HG02885 (cell line): ENCODE measurements around the gene FHOD3.
"Not testable (repeated sequence)": the region's sequence is repeated elsewhere in the genome, so short reads cannot be mapped to it uniquely, and the experiment has no call there.

ENCODE experiments used
- ATAC-seq: cut with Tn5 transposase; IDR thresholded peaks from one replicate; pipeline ENCODE4 v1.9.1; 2021; ENCODE audit warnings: mild to moderate bottlenecking; ENCODE audit not compliant: unreplicated experiment, poor library complexity

FHOD3 gene

DNA sequence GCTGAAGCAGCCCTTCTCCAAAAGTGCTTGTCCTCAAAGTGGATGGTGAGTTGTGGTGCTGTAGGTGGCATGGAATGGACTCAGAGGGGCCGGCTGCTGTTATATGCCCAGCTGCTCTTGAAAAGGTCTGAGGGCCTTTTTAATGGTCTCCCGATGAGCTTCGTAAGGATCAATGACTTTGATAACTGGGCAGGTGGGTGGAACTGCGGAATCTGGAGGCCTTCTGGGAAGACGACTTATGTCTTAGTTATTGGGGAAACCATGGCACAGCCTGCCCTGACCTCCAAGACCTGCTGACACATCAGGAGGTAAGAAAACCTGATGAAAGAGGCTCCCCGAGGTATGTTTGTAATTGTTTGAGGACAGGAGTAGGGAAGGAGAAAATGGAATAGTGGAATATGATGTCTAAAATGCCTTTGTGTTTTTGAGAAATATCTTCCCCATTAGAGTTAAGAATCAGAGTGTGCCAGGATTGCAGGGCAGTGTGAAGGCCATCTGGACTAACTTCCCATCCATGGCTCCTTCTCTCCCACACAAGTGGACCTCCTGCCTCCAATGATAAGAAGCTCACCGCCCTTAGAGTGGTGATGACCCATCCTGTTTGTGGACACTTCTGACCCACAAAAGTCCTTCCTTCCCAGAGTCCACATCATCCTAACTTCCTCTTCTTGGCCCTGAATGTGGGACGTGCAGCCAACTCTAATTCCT lies 236.1 kb downstream of the FHOD3 start:
- no peak for ATAC-seq

DNA sequence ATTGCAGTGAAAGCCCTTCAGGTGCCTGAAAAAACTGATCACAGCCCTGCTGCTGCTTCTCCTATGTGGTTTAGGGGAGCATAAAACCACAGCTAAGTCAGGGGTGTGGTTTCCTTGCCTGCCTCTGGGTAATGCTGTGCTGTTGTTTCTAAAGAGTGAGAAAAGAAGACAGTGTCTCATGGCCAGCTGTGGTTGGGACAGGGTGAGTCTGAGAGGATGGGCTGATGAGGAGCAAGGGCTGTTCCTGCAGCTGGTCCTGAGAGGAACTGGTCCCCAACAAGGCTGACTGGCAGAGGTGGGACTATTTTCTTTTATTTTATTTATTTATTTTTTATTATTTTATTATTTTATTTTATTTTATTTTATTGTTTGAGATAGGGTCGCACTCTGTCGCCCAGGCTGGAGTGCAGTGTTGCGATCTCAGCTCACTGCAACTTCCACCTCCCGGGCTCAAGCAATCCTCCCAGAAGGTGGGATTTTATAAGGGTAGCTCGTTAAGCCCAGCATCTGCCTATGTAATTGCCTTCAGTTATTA lies 236.7 kb downstream of the FHOD3 start:
- peak; percentile 68 for ATAC-seq

DNA sequence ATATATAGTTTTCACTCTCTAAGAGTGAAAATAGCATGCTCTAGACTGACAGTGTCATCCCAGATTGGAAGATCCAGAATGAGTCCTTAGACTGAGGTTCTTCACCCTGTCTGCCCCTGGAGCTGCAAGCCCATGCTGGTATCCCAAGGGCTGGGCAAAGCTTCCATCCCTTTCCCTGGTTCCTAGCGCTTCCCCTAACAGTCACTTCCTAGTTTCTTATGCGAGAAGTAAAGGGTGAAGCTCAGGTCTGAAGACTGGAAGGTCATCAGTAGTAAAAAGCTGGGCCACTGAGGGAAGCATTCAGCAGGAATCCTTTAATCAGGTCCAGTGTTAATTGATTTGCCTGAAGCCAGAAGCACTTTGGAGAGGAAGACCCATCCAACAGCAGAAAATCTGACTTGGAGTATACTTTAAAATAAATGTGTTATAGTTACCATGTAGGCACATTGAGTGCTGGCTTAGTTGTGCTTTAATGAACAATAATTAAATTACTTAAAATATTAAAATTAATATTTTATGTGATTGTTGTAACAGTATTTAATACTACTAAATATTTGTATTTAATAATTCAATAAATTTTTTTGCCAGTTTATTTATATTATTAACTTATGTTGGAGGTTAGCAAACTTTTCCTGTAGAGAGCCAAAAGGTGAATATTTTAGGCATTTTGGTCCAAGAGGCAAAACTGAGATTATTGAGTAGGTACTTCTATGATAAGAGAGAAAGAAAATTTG lies 237.9 kb downstream of the FHOD3 start:
- ATAC-seq = no peak

DNA sequence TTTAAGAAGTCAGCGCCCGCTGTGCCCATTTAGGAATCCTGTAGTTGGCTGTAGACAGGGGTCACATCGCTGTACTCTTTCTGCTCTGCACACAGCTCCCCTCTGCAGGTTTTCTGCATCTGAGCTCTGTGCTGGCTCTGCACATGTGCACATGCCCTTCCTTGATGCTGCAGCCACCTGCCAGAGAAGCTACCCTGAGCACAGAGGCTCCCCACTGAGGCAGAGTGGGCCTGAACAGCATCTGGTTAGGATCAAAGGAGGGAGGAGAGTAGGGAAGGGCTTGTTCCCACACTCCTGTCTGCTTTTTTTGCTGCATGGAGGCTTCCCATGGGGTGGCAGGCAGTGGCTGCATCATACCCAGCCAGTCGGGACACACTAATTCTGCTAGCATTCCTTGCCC lies 238.9 kb downstream of the FHOD3 start:
- no peak for ATAC-seq

DNA sequence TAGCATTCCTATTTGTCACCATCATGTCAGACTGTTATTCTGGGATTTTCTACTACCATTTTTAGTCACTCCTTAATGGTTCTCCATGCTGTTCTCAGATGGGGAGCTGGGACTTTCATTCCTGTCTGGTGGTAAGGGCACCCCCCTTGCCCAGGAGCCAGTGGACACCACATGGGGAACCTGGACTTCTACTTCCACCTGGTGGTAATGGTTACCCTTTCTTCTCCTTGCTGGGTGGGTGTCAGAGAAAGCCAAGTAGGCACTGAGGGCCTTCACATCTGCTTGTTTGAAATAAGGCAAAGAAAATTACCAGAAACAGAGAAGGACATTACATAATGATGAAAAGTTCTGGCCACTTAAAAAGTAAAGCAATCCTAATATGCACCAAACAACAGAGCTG lies 239.8 kb downstream of the FHOD3 start:
- ATAC-seq = no peak

DNA sequence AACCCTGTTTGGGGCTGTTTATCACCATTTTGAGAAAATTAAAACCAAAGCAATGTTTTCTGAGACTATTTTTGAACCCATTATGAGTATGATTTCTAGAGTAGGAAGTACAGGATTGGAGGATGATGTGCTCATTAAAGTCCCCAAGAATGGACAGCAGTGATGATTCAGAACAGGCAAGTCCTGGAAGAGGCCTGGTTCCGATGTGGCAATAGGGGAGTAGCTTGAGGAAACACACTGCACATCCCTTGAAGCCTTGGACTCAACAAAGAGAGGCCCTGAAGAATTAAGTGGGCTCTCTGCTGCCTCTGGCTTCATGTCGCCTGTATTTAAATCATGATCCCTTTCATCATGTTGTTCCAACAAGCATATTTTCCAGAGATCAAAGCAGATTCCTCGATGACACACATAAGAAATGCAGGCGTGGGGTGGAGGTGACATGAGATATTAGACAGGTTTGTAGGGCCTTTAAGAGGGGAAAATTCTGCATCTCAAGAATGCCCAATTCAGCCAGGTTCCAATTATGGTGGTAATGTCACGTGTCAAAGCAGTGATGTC lies 242.2 kb downstream of the FHOD3 start:
- no peak for ATAC-seq

DNA sequence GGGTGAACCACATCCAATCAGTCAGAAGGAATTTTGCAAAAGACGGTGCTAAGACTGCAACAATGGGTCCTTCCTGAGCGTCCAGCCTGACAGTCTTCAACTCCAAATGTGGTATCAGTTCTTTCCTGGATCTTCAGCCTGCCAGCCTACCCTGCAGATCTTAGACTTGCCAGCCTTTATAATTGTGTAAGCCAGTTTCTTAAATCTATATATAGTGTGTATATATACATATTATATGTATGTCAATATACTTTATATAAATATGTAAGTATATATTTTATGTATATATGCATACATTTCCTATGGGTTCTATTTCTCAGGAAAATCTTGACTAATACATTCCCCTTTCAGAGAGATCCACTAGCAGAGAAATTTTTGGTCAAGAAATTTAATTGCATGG lies 245.5 kb downstream of the FHOD3 start:
- no peak for ATAC-seq

DNA sequence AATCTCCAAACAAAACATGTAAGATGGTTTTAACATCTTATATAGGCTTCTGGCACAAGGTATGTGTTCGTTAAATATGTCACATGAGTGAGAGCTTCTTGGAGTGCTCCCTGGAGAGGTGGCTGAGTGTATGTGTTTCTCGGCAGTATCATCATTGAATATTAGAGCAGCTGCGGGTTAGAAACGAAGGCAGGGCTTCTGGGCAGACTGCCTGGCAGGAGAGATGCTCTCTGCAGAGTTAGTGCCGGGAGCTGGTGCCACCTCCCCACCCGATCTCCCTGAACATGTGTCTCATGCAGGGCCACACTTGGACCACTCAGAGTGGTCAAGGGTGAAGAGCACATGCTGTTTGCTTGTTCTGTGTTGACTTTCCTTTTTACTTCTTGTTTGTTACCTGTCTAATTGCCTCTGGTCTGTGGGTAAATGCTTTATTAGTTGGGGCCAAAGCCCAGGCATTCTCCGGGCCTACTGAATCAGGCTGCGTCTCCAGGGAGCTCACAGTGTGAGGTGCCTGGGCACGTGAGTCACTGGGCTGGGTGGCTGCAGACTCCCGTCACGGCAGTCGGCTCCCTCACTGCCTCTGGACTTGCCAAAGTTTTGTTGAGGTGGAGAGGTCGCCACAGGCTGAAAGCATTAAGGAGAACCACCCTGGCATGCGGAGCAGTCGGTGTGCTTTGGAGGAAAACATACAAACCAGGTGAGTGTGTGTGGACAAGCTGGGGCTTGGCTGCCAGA lies 246.6 kb downstream of the FHOD3 start:
- ATAC-seq = no peak

DNA sequence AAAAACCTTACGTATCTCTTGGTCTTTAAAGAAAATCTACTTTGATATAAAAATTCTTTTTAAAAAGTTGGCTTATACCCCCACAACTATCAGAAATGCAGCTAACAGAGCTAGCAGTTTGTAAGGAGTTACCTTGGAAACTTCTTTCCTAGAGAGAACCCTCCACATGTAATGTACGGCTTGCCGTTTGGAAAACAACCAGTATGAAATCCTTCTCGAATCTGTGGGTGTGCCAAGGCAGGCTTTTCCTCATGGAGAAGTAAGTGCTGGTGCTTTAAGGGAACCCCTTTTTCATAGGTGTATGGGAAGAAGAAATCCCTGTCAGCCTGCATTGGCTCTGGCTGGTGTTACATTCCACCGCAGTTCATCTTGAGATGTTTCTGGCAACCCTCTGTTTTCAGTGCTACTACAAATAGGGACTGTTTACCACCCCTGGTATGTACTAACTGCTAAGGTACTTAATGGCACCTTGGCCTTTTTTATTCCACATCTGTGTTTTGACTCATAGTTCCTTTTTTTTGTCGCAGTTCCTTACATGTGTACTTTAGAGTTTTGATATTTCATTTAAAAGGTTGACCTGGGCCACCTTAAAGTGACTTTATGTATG lies 248.4 kb downstream of the FHOD3 start:
- ATAC-seq = no peak

DNA sequence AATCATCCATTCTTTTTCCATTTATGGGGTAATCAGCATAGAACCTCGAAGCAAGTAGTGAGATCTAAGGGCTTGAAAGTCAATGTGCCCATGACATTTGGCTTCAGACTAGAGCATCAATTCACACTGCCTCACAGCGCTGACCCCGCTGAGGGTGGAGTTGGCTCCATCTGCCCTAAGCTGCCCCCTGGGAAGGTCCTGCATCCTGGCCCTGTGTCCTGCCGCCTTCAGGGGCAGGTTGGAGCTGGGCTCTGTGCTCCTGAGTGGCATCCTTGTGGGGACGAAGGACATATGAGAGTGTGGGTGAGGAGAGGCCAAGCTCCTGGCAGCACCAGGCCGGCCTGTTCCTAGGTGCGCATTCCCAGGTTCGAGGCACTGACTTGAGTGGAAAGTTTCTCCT lies 249.4 kb downstream of the FHOD3 start:
- ATAC-seq = no peak

DNA sequence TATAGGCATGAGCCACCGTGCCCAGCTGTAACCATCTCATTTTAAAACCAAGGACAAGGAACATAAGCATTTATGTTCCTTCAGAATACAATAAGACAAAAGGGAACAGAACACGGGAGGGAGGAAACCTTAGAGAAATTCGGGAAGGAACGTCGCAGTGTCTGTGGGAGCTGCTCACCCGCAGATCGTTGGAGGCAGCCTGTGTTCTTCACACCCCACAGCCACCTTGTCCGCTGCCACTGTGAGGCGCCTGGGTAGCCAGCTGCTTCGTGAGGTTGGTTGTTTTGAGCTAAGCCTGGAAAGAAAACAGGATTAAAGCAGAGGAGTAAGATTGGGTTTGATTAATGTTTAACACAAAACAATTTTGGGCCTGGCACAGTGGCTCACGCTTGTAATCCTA lies 250.0 kb downstream of the FHOD3 start:
- ATAC-seq = no peak

DNA sequence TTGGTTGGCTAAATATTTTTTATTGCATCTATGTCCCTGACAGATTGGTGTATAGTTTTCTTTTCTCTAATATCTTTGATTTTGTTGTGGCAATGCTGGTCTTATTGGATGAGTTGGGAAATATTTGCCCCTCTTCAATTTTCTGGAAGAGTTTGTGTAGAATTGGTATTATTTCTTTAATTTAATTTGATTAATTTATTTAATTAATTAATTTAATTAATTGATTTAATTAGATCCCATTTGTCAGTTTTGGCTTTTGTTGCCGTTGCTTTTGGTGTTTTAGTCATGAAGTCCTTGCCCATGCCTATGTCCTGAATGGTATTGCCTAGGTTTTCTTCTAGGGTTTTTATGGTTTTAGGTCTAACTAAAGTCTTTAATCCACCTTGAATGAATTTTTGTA lies 253.8 kb downstream of the FHOD3 start:
- ATAC-seq = not testable (repeated sequence)

DNA sequence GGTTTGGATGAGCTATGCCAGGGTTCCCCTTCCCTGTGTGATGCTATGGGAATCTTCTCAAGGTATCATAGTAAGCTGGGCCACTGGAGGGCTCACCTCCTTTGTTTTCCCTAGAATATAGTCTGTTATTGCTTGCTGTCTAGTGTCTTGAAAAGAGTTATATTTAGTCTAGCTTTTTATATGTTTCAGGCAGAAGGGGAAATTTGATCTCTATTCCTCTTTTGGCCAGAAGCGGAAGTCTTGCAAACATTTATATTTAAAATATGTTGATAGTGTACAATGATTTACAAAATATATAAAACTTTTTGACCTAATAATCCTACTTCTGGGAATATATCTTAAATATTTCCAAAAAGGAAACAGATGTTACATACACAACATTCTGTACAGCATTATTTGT lies 260.7 kb downstream of the FHOD3 start:
- no peak for ATAC-seq

DNA sequence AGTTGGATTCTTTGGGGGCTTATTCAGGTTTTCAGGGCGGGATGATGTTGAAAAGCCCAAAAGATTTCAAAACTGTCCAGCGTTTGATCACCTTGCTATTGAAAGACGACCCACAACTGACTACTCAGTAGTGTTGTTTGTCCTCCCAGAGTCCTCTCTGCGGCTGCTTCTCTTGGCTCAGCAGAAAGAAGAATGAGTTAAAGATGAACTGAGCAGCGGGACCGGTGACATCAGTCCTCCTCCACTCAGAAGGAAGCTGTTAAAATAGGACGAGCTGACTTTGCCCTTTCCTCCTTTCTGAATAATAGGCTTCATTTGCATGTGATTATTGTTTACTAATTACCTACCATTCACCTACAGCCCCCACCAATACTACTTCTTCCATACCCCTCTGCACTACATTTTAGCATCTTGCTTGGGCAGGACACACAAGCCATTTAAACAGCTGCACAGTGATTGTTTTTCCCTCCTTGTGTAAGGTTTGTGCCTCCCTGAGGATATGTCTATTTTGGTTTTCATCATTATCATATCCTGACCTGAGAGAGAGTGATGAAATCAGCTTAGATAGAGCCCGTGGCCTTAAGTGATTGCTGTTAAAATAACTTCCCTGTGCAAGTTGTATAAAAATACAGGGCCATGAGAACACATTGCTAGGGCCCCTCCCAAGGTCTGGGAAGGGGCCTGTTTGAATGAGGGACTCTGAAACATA lies 261.8 kb downstream of the FHOD3 start:
- no peak for ATAC-seq

DNA sequence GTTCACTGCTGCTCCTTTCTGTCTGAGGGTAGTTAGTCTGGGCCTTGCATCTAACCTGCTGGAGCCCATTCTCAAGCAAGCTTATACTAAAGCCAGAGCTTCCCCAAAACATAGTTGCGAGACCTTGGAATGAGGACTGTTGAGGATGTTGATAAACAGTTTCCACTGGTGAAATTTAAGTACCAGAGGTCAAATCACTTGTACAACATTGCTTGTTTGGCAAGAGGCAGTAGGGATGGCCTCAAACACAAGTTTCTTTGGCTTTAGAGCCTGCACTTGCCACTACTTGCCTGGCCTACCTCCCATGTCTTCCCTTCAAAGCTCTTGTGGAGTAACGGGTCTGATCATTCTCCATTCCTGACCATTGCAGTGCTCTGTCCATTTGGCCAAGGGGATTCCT lies 262.7 kb downstream of the FHOD3 start:
- ATAC-seq = no peak

DNA sequence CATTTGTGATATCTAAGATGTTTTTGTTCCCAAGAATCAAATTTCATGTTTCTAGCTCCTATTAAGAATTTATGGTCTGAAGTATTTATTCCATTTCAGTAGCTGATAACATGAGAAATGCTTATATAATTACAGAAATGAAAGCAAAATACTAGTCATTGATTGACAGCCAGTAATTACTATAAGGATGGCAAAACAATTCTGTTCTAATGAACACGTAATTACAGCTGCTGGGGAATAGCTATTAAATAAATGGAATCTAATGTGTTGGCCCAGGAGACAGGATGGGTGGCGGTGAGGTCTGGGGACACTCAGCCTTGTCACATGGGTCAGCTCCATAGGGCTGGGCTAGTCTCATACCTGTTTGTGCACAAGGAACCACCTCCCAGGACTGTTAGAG lies 263.5 kb downstream of the FHOD3 start:
- ATAC-seq = no peak

DNA sequence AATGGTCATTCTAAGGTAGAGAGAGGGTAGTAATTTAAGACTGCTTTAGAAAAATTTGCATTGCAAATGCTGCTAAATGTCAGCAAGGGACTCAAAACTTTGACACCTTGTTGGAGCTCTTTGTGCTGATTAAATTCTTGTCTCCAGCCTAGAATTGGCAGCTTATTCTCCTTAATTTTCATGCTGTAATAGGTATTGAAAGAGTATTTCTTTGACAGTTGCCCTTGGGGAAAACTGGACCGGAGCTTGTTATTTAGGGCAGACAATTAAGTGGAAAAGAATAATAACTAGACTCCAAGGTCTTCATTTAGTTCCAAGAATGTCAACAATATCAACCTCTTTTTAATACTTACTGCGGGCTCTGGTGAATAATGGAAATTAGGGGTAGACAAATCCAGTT lies 267.3 kb downstream of the FHOD3 start:
- ATAC-seq = no peak

DNA sequence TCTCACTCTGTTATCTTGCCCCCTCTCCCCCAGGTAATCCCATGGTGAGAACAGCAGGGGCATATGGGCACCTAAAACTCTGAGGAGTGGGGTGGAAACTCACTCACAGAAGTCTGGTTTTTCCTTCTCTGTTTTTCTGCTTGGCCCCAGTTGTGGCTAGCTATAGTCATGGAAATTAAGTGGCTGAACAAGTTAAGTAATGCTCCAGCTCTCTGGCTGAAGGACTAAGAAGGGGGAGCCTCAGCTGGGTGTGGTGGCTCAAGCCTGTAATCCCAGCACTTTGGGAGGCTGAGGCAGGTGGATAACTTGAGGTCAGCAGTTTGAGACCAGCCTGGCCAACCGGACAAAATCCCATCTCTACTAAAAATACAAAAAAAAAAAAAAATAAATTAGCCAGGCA lies 270.3 kb downstream of the FHOD3 start:
- no peak for ATAC-seq

DNA sequence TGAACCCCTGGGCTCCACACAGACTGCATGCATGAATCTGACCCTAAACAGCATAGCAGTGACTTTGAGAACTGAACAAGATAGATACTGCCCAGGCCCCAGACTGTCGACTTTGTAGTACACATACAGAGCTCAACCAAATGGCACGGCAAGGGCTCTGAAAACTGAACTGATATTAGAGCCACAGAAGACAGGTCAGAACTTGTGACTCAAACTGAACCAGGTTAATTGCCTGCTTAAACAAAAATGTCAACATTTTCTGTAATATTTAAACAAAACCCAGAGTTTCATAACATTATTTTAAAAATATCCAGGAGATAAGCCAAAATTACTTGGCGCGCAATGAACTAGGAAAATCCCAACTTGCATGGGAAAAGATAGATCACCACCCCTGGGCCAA lies 271.0 kb downstream of the FHOD3 start:
- ATAC-seq = no peak
